ENCODE data around the gene RPL32.

DNA sequence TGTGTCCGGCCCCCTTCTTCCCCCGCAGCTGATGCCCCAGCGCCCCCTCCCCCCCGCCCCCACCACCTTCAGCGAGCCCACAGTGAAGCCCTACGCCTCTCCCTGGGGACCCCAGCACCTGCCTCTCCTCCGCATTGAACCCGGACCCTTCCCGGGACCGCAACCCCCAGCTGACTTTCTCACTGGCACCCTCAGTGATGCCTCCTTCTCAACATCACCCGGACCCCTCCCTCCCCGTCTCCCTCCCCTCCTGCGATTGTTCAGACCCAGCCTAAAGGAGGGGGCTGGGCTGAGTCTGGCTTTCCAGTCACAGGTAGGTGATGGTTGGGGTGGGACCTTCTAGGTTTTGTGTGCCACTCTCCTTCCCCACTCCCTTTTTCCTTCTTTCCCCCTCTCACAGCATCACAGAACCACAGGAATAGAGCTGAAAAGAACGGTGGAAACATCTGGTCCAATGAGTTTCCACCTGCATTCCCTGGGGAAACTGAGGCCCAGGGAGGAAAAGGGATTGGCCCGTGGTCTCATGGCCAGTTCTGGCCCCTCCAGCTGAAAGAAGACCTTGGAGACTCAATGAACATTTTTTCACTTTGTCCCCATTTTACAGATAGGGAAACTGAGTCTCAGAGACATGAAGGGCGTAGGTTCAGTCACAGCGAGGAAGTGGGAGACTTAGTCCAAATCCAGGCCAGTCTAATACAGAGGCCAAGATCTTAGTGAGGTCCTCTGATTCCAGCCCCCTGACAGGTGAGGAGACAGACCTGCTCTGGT lies 44.1 kb downstream of the RPL32 start:
- TF ChIP-seq, protein P1, sequence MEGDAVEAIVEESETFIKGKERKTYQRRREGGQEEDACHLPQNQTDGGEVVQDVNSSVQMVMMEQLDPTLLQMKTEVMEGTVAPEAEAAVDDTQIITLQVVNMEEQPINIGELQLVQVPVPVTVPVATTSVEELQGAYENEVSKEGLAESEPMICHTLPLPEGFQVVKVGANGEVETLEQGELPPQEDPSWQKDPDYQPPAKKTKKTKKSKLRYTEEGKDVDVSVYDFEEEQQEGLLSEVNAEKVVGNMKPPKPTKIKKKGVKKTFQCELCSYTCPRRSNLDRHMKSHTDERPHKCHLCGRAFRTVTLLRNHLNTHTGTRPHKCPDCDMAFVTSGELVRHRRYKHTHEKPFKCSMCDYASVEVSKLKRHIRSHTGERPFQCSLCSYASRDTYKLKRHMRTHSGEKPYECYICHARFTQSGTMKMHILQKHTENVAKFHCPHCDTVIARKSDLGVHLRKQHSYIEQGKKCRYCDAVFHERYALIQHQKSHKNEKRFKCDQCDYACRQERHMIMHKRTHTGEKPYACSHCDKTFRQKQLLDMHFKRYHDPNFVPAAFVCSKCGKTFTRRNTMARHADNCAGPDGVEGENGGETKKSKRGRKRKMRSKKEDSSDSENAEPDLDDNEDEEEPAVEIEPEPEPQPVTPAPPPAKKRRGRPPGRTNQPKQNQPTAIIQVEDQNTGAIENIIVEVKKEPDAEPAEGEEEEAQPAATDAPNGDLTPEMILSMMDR (IDR thresholded peaks at IDR 0.05), result no peak
- TF ChIP-seq POLR2A (IDR thresholded peaks at IDR 0.05) (no peak), POLR2AphosphoS5 (IDR thresholded peaks at IDR 0.05) (no peak), EP300 (IDR thresholded peaks at IDR 0.05) (no peak)
